HL-60 (cell line): ENCODE data around the gene S100G.

Experiments
- DNase-seq, 2 experiments: peaks; one replicate each; pipeline ENCODE4 v3.0.0-alpha.2; 2010 to 2020; ENCODE audit warnings: low read depth in 1 of 2, low spot score in 1 of 2
- H3K27ac ChIP-seq: fragments of 250-450 bp; sonication (Bioruptor Pico); replicated peaks from 2 replicates; pipeline ENCODE4 v1.5.1; 2020; ENCODE audit warnings: mild to moderate bottlenecking, moderate library complexity
- H3K27me3 ChIP-seq: fragments of 250-450 bp; sonication (Bioruptor Pico); 2 replicates; pipeline ENCODE4 v1.5.1; 2021; ENCODE audit warnings: mild to moderate bottlenecking, moderate library complexity; ENCODE audit not compliant: insufficient read depth, poor library complexity, severe bottlenecking
- H3K4me3 ChIP-seq: replicated peaks from 2 replicates; pipeline ENCODE4 v1.5.1; 2011; ENCODE audit warnings: mild to moderate bottlenecking, control low read depth, low read length; ENCODE audit not compliant: insufficient read depth
- CTCF ChIP-seq: IDR thresholded peaks from one replicate; pipeline ENCODE4 v1.5.1; 2011; ENCODE audit warnings: low read length, control low read depth, inconsistent platforms; ENCODE audit not compliant: insufficient read depth
- GABPA ChIP-seq: IDR thresholded peaks from 2 replicates; pipeline ENCODE4 v1.6.1; 2012; ENCODE audit warnings: low read depth
- POLR2AphosphoS5 ChIP-seq: IDR thresholded peaks from 2 replicates; pipeline ENCODE4 v1.6.1; 2012; ENCODE audit warnings: low read depth
- REST ChIP-seq: IDR thresholded peaks from 2 replicates; pipeline ENCODE4 v1.6.1; 2012; ENCODE audit warnings: low read depth; ENCODE audit not compliant: insufficient replicate concordance
- SPI1 ChIP-seq: IDR thresholded peaks from 2 replicates; pipeline ENCODE4 v1.6.1; 2012; ENCODE audit warnings: low read depth, mild to moderate bottlenecking, borderline replicate concordance

The S100G gene

DNA sequence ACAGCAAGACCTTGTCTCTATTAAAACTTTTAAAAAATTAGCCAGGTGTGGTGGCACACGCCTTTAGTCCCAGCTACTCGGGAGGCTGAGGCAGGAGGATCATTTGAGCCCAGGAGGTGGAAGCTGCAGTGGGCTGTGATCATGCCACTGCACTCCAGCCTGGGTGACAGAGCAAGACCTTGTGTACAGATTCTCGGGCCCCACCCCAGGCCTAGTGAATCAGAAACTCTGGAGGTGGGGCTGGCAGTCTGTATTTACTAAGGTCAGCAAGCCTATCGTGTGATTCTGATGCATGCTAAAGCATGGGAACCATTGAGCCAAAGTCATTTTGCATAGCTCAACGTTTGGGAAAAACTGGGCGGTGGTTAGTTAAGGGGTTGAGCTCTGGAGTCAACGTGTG, 3.5 kb downstream of the S100G start:
- TF ChIP-seq GABPA = no peak
- no peak for TF ChIP-seq REST
- TF ChIP-seq CTCF = no peak
- no peak for TF ChIP-seq POLR2AphosphoS5
- TF ChIP-seq SPI1 = no peak
- DNase-seq = no peak
- Histone ChIP-seq H3K27me3 (no peaks in the 10 kb centered on the region), H3K27ac (no peak overlapping the region), H3K4me3 (no peak overlapping the region)

GRCh38 chrX:16654093-16654492, 4.1 kb downstream of the S100G start:
- Histone ChIP-seq H3K27ac (no peak overlapping the region), H3K27me3 (no peaks in the 10 kb centered on the region), H3K4me3 (no peak overlapping the region)
- no peak for DNase-seq
- TF ChIP-seq POLR2AphosphoS5 (no peak), SPI1 (no peak), CTCF (no peak), REST (no peak), GABPA (no peak)

DNA sequence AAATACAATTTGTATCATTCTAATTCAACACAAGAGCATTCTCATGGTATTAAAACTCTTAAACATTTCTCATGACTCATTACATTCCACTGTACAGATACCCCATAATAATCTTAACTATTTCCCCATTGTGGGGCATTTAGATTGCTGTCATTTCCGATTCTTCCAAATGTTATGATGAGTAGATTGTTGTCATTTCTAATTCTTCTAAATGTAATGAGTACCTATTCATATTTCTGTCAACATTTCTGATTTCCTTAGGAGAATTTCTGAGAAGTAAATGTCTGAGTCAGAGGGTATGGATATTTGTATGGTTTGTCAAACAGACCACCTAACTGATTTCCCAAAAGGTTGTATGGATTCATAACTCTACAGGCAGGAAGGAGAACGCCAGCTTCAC, 8.3 kb downstream of the S100G start:
- H3K27ac ChIP-seq = no peak overlapping the region
- H3K27me3 ChIP-seq = no peaks in the 10 kb centered on the region
- DNase-seq = no peak
- TF ChIP-seq GABPA (no peak), POLR2AphosphoS5 (no peak)
- H3K4me3 ChIP-seq = no peak overlapping the region

GRCh38 chrX:16659321-16659720, 9.4 kb downstream of the S100G start:
- Histone ChIP-seq H3K27ac (no peak overlapping the region), H3K27me3 (no peaks in the 10 kb centered on the region), H3K4me3 (no peak overlapping the region)
- no peak for TF ChIP-seq POLR2AphosphoS5
- no peak for TF ChIP-seq GABPA
- TF ChIP-seq REST = no peak
- TF ChIP-seq SPI1 = no peak
- no peak for TF ChIP-seq CTCF
- DNase-seq = no peak
